Body of pancreas (tissue), 4 donors: ENCODE results near the gene CXCL10.

Experiments used
- POLR2A ChIP-seq, 3 donors: fragments of 450-650 bp; IDR thresholded peaks; one replicate each; pipeline ENCODE4 v1.6.1; 2016; ENCODE audit warnings: antibody characterized with exemption in 3 of 3, mild to moderate bottlenecking in 2 of 3
- TF ChIP-seq, protein P1 (sequence below), 7 experiments: fragments of 450-650 bp in 4 of 7; fragments of 200-600 bp in 3 of 7; sonication (generic) in 3 of 7; IDR thresholded peaks; one replicate each; pipeline ENCODE4 v1.5.1; 2016 to 2019; ENCODE audit warnings: antibody characterized with exemption in 7 of 7

DNA sequence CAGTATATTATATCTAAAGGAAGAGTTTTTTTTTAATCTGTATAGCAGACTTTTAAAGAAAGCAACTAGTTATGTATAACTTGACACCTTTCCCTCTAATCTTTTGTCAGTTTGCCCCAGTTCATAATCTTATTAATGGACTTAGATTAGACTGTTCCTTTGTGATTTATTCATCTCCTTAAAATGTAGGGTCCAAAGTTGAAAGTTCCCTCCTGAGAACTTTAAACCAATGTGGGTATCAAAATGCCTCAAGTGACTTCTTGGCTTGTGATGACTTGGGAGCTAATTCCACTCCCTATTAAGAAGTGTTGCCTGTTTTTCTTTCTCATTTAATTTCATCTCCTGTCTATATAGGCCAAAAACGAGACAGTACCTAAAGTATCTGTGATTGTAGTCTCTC, 26.2 kb downstream of the CXCL10 start:
- TF ChIP-seq, protein P1, sequence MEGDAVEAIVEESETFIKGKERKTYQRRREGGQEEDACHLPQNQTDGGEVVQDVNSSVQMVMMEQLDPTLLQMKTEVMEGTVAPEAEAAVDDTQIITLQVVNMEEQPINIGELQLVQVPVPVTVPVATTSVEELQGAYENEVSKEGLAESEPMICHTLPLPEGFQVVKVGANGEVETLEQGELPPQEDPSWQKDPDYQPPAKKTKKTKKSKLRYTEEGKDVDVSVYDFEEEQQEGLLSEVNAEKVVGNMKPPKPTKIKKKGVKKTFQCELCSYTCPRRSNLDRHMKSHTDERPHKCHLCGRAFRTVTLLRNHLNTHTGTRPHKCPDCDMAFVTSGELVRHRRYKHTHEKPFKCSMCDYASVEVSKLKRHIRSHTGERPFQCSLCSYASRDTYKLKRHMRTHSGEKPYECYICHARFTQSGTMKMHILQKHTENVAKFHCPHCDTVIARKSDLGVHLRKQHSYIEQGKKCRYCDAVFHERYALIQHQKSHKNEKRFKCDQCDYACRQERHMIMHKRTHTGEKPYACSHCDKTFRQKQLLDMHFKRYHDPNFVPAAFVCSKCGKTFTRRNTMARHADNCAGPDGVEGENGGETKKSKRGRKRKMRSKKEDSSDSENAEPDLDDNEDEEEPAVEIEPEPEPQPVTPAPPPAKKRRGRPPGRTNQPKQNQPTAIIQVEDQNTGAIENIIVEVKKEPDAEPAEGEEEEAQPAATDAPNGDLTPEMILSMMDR (IDR thresholded peaks at IDR 0.05), result no peak
- TF ChIP-seq POLR2A (IDR thresholded peaks at IDR 0.05), result no peak
